ENCODE measurements around the gene EMCN.
"Not testable (repeated sequence)": the region's sequence is repeated elsewhere in the genome, so short reads cannot be mapped to it uniquely, and the experiment has no call there.

Gene EMCN

DNA sequence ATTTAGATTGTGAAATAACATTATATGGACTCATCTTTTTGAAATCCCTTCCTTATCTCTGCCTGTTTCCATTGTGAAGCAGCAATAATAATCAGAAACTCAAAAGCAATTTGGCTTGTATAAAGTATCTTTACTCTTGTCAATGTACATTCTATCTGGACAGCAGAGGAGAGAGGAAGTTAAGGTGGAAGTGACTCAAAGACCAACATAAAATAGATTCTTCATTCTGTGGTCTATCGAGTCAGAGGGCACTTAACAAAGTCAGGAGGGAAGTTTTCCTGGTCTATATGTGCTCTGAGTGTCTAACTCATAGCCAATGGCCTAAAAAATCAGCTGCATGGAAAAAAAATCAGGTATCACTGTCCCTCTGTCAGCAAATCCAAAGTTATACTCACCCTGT, 155.5 kb downstream of the EMCN start:
- in situ Hi-C loops (cut with MboI; ENCODE audit: low sequenced_read_pairs, unreplicated experiment): no loop called here
- TF ChIP-seq, protein P1, sequence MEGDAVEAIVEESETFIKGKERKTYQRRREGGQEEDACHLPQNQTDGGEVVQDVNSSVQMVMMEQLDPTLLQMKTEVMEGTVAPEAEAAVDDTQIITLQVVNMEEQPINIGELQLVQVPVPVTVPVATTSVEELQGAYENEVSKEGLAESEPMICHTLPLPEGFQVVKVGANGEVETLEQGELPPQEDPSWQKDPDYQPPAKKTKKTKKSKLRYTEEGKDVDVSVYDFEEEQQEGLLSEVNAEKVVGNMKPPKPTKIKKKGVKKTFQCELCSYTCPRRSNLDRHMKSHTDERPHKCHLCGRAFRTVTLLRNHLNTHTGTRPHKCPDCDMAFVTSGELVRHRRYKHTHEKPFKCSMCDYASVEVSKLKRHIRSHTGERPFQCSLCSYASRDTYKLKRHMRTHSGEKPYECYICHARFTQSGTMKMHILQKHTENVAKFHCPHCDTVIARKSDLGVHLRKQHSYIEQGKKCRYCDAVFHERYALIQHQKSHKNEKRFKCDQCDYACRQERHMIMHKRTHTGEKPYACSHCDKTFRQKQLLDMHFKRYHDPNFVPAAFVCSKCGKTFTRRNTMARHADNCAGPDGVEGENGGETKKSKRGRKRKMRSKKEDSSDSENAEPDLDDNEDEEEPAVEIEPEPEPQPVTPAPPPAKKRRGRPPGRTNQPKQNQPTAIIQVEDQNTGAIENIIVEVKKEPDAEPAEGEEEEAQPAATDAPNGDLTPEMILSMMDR (IDR thresholded peaks at IDR 0.05; ENCODE audit: borderline replicate concordance, control extremely low read depth, extremely low read depth, insufficient read depth, missing control alignments): no peak
- no peak for DNase-seq (ENCODE audit: low spot score)

DNA sequence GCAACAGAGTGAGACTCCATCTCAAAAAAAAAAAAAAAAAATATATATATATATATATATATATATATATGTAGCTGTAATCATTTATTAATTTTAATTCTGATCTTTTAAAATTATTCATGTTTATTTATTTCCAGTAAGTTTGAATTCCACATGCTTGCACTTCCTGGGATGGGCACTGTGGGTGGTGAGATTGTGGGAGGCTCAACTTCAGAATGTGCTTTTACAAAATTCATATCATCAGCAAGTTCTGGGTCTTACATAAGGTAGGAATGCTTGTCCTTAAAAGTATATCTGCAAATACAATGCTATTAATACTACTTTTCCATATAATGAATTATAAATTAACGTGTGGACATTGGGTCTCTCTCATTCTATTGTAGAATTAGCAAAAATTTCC, 156.5 kb downstream of the EMCN start:
- in situ Hi-C loops (cut with MboI; ENCODE audit: low sequenced_read_pairs, unreplicated experiment): no loop called here
- TF ChIP-seq, protein P1 (IDR thresholded peaks at IDR 0.05; ENCODE audit: borderline replicate concordance, control extremely low read depth, extremely low read depth, insufficient read depth, missing control alignments): no peak
- DNase-seq (ENCODE audit: low spot score): no peak

DNA sequence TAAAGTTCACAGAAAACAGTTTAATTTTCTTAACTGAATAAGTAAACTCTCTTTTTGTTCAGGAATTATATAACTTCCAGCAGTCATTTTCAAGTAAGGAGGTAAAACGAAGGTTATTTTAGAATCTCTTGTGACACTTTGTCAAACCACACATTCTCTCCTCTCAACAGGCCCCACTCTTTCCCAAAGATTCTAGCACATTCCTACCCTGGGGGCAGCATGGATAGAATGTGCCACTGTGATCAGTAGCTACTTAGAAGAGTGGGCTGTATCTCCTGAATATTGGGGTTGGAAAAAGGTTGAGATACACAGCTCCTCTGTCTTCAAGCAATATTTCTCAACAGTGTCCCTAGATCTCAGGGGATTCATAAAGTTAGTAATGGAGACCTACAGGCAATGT, 157.6 kb downstream of the EMCN start:
- TF ChIP-seq, protein P1 (IDR thresholded peaks at IDR 0.05; ENCODE audit: borderline replicate concordance, control extremely low read depth, extremely low read depth, insufficient read depth, missing control alignments): no peak
- in situ Hi-C loops (cut with MboI; ENCODE audit: low sequenced_read_pairs, unreplicated experiment): no loop called here
- DNase-seq (ENCODE audit: low spot score): no peak

GRCh38 chr4:100359441-100359840, 158.4 kb downstream of the EMCN start:
- in situ Hi-C loops (cut with MboI; ENCODE audit: low sequenced_read_pairs, unreplicated experiment): no loop called here
- TF ChIP-seq, protein P1 (IDR thresholded peaks at IDR 0.05; ENCODE audit: borderline replicate concordance, control extremely low read depth, extremely low read depth, insufficient read depth, missing control alignments): no peak
- DNase-seq (ENCODE audit: low spot score): no peak

- no peak for DNase-seq (ENCODE audit: low spot score)
- in situ Hi-C loops (cut with MboI; ENCODE audit: low sequenced_read_pairs, unreplicated experiment): no loop called here
- TF ChIP-seq, protein P1 (IDR thresholded peaks at IDR 0.05; ENCODE audit: borderline replicate concordance, control extremely low read depth, extremely low read depth, insufficient read depth, missing control alignments): no peak
These were observed 160.3 kb downstream of the EMCN start for GRCh38 chr4:100357542-100357941.

GRCh38 chr4:100356172-100356571, 161.7 kb downstream of the EMCN start:
- TF ChIP-seq, protein P1 (IDR thresholded peaks at IDR 0.05; ENCODE audit: borderline replicate concordance, control extremely low read depth, extremely low read depth, insufficient read depth, missing control alignments): no peak
- in situ Hi-C loops (cut with MboI; ENCODE audit: low sequenced_read_pairs, unreplicated experiment): no loop called here
- DNase-seq (ENCODE audit: low spot score): no peak

DNA sequence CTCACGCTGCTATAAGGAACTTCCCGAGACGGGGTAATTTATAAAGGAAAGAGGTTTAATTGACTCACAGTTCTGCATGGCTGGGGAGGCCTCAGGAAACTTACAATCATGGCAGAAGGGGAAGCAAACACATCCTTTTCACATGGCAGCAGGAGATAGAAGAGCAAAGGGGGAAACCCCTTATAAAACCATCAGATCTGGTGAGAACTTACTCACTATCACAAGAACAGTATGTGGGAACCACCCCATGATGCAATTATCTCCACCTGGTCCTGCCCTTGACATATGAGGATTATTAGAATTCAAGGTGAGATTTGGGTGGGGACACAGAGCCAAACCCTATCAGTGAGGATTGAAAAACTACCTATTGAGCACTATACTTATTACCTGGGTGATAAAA, 165.5 kb downstream of the EMCN start:
- in situ Hi-C loops (cut with MboI; ENCODE audit: low sequenced_read_pairs, unreplicated experiment); DNase-seq (ENCODE audit: low spot score): not testable (repeated sequence)
